GM18505 (cell line): ENCODE measurements around the gene CALHM6.

Source experiments
- ATAC-seq: cut with Tn5 transposase; IDR thresholded peaks from one replicate; pipeline ENCODE4 v1.9.1; 2021; ENCODE audit not compliant: unreplicated experiment
- POLR2A ChIP-seq: IDR thresholded peaks from 4 replicates; pipeline ENCODE4 v1.6.1; 2011; ENCODE audit warnings: borderline replicate concordance; ENCODE audit not compliant: insufficient read depth, insufficient read length; ENCODE audit errors: extremely low read depth

CALHM6 gene

DNA sequence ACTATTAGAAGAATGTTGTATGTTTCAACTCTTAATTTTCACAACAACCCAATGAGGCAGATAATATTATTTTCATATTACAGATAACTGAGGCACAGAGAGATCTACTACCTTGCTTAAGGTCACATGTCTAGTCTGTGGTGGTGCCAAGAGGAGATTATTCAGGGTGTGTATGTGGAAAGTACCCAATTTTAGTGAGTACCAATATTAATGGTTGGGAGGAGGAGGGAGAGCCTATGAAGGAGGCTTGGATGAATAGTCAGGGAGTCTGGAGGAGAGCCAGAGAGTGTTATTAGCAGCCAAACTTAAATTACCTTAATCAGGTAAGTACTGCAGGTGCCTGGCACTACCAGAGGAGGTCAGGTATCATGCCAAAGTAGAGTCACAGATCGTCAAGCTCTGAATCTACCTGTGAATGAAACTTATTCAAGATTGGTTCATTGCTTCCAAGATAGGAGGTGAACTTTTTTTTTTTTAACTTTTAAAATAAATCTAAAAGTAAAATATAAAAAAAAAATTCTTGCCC lies 10.9 kb upstream of the CALHM6 start:
- TF ChIP-seq POLR2A: no peak
- ATAC-seq: no peak

DNA sequence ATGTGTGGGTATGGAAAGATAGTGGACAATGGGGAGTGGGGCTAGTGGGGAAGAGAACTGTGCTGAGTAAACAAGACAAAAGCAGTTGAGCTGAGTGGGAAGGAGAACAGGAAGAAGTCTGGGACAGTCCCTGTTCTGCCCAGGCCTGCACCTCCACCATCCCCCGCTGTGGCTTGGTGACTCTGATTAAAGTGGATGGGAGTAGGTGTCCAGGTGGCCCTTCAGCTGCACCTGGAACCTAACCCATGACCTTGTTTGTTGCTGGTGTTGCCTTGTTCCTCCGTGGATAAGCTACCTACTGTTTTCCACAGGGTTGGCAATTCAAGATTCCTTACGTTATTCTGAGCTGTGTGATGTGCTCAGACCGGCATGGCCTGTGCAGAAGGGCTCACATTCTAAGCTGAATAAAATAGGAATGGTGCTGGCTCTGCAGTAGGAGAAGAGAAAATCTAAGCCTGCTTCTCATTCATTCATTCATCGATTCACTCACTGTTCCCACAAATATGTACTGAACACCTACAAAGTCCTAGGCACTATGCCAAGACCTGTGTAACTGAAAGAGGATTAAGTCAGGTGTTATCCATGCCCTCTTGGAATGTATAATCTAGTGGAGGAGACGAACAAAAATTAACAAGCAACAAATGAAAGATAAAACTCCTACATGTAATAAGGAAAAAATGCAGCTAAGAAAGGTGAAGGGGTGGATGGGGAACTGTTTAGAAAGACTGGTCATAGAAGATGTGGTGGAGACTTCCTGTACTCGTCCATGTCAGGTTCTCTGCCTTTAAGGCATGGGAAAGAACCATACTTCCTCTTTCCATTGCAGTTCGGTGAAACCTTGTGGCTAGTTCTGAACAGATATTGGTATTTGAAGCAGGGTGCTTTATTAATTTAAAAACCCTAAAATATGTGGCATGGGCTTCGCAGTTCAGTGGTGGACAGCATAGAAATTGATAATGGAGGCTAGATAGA lies 10.1 kb upstream of the CALHM6 start:
- ATAC-seq: peak; percentile 86
- TF ChIP-seq POLR2A: no peak

DNA sequence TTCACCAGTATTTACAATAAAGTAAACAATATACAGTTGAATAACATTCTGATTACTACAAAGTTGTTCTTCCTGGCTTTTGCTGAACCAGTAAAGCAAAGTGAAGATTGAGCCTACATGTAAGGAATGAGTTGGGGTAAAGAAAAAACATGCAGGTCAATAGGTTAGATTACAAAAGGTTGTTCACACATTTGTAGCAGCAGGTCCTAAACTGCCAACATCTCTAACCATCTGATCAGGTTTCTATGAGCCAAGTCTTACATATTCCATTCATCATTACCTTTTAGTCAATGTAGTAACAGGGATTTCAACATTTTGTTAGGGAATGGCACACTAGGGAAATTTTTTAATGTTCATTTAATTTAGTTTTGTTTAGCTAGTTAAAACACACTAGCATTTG lies 9.3 kb upstream of the CALHM6 start:
- TF ChIP-seq POLR2A: no peak
- ATAC-seq: no peak

DNA sequence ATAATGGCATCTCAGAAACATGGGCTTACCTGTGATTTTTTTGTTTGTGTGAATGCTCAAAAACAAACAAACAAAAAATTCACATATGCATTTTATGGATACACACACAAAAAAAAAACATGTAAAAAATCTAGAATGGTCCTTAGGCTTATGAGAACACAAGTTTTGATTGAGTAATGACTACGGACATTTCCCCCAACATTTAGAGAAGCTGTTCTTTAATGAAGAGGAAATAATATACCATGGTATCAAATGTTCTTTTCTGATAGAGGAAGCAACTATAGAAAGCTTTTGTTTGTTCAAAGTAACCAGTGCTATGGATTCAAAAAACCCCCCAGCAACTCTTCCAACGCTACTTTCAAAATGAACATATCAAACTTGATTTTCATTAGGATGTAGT lies 8.6 kb upstream of the CALHM6 start:
- ATAC-seq: no peak
- no peak for TF ChIP-seq POLR2A

DNA sequence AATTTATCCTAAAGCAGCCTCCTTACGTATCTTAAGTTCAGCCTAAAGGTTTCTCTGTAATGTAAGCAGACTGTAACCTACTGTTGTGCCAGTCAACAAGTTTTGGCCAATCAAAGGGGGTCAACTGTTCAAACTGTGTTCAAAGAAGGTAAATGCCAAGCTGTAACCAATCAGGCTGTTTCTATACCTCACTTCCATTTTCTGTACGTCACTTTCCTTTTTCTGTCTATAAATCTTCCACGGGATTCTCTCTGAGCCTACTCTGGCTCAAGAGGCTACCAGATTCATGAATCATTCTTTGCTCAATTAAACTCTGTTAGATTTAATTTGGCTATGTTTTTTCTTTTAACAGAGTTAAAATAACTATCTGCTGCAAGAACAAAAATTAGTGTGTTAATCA lies 5.1 kb upstream of the CALHM6 start:
- ATAC-seq: no peak
- TF ChIP-seq POLR2A: no peak

DNA sequence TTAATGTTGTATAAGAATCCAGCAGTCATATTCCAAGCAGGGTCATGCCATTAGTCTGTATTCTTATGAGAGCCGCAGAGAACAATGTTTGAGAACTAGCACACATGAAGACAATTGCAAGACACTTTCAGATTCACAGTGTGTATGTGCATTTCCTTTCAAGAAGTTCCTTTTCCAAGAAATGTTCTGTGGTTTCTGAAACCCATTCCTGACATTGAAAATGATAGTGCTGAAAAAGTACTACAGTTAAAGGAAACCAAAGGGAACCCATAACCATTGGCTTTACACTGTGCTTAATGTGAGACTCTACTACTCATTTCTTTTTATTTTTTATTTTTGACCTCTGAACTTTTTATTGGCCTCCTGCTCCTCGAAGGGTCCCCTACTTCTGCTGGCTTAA lies 4.2 kb upstream of the CALHM6 start:
- no peak for TF ChIP-seq POLR2A
- ATAC-seq: no peak

DNA sequence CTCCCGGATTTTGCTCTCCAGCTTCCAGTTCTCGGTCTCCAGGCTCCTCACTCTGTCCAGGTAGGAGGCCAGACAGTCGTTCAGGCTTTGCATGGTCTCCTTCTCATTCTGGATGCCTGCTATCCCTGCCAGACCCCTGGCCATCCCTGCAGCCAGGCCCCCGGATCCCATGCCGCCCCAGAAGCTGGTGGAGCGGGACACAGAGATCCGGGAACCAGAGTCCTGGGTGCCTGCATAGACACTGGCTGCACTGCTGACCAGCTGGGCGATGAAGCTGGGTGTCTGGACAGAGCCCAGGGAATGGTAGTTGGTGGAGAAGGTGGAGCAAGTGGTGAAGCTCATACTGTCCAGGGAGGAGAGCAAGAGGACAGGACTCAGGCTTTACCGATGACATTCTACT lies 2.9 kb upstream of the CALHM6 start:
- no peak for ATAC-seq
- TF ChIP-seq POLR2A: no peak

DNA sequence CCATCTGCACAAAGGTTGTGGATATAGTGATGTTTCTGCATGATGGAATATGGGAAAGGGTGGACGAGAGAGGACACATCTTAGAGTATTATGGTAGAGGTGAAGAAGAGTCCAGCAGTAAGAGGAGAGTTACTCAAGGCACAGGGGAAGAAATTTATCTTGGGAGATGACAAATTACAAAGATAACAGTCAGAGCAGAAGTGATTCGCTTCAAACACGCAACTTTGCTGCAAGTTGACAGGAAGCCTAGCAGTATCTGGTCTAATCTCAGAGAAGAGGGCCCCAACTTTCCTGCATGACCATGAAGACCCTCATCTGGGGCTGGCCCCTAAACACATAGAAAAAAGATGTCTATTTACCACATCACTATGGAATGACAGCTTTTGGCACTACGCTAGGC lies 1.2 kb upstream of the CALHM6 start:
- ATAC-seq: no peak
- TF ChIP-seq POLR2A: no peak

DNA sequence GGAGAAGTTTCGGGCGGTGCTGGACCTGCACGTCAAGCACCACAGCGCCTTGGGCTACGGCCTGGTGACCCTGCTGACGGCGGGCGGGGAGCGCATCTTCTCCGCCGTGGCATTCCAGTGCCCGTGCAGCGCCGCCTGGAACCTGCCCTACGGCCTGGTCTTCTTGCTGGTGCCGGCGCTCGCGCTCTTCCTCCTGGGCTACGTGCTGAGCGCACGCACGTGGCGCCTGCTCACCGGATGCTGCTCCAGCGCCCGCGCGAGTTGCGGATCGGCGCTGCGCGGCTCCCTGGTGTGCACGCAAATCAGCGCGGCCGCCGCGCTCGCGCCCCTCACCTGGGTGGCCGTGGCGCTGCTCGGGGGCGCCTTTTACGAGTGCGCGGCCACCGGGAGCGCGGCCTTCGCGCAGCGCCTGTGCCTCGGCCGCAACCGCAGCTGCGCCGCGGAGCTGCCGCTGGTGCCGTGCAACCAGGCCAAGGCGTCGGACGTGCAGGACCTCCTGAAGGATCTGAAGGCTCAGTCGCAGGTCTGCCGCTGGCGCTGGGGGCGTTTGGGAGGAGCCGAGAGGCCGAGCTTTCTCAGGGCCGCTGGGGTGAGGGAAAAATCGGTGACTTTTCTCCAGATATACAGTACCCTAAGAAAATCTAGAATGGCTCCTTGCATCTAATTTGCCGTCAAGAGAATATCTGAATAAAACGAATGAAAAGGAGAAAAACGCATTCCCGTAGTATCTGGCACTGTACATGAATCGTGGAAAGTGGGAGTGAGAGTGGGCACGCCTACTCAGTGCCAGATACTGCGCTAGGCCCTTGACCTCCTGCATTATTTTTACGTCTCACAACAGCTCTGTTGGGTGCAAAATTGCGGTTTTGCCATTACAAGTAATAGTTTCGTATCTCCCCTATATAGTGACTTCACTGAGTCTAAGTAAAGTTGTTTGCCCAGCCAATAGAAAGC lies 1.0 kb downstream of the CALHM6 start:
- peak; percentile 37 for TF ChIP-seq POLR2A
- ATAC-seq: peak; percentile 77

DNA sequence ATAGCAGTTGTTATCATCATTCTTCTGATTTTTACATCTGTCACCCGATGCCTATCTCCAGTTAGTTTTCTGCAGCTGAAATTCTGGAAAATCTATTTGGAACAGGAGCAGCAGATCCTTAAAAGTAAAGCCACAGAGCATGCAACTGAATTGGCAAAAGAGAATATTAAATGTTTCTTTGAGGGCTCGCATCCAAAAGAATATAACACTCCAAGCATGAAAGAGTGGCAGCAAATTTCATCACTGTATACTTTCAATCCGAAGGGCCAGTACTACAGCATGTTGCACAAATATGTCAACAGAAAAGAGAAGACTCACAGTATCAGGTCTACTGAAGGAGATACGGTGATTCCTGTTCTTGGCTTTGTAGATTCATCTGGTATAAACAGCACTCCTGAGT lies 2.1 kb downstream of the CALHM6 start:
- ATAC-seq: no peak
- no peak for TF ChIP-seq POLR2A

DNA sequence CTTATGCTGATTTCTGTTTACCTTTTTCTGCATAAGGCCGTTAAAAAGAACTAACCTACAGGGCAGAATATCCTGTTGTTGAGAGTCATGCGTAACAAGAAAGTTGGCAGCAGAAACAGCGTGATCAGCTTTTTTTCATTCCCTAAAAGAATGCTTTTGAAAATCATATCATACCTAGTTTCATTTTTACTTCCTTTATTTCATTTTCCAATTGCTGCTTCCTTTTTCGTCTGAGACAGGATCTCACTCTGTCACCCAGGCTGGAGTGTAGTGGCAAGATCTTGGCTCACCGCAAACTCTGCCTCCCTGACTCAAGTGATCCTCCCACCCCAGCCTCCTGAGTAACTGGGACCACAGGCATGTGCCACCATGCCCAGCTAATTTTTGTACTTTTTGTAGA lies 4.1 kb downstream of the CALHM6 start:
- no peak for ATAC-seq
- no peak for TF ChIP-seq POLR2A

DNA sequence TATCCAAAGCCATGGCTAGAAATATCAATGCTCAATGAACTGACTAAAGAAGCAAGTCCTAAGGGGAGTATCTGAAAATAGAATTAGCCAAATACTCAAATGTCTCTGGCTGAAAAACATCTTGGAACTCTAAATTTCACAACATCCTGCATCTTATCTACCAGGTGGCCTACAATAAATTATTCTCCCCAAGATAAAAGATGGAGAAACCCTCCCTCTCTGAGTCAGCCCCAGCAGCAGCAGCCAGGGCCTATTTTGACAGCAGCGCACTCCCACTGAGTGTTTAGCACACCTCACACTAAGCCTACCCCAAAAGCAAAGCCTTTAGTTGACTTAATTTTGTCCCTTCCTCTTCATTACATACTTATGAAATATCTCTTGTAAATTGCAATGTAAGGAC lies 5.9 kb downstream of the CALHM6 start:
- ATAC-seq: no peak
- TF ChIP-seq POLR2A: no peak

DNA sequence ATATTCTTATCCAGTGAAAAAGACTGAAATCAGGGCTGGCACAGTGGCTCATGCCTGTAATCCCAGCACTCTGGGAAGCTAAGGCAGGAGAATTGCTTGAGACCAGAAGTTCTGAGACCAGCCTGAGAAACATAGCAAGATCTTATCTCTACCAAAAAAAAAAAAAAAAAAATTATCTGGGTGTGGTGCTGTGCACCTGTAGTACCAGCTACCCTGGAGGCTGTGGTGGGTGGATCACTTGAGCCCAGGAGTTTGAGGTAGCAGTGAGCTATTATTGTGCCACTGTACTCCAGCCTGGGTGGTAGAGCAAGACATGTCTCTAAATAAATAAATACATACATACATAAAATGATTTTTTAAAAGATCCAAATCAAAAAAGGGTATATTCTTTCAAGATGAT lies 6.3 kb downstream of the CALHM6 start:
- no peak for ATAC-seq
- TF ChIP-seq POLR2A: no peak
